CD4-positive, alpha-beta T cell treated with Interleukin-17A for 4 hours (primary cell): ENCODE results near the gene ZNF512.
"Not testable (repeated sequence)": the region's sequence is repeated elsewhere in the genome, so short reads cannot be mapped to it uniquely, and the experiment has no call there.

Experiments
- DNase-seq: peaks from one replicate; pipeline ENCODE4 v3.0.0-alpha.2; 2020; ENCODE audit warnings: mixed read lengths

Gene ZNF512

GRCh38 chr2:27584597-27584996 lies 1.8 kb downstream of the ZNF512 start:
- DNase-seq, result no peak

GRCh38 chr2:27587025-27587424 lies 4.2 kb downstream of the ZNF512 start:
- no peak for DNase-seq

- no peak for DNase-seq
Measured at GRCh38 chr2:27588308-27588707, 5.5 kb downstream of the ZNF512 start.

- no peak for DNase-seq
Measured at GRCh38 chr2:27591745-27592144, 8.9 kb downstream of the ZNF512 start.

- no peak for DNase-seq
Measured at GRCh38 chr2:27593240-27593639, 10.4 kb downstream of the ZNF512 start.

- DNase-seq, result not testable (repeated sequence)
Measured at GRCh38 chr2:27594020-27594703, 11.3 kb downstream of the ZNF512 start.

GRCh38 chr2:27595412-27595811 lies 12.6 kb downstream of the ZNF512 start:
- DNase-seq, result not testable (repeated sequence)

- DNase-seq, result no peak
Measured at GRCh38 chr2:27596627-27597026, 13.8 kb downstream of the ZNF512 start.

GRCh38 chr2:27606611-27607010 lies 23.8 kb downstream of the ZNF512 start:
- DNase-seq, result no peak

GRCh38 chr2:27613985-27614384 lies 31.1 kb downstream of the ZNF512 start:
- no peak for DNase-seq

- no peak for DNase-seq
Measured at GRCh38 chr2:27615316-27615715, 32.5 kb downstream of the ZNF512 start.

- DNase-seq, result no peak
Measured at GRCh38 chr2:27621524-27621923, 38.7 kb downstream of the ZNF512 start.

- DNase-seq, result no peak
Measured at GRCh38 chr2:27622921-27623384, 40.1 kb downstream of the ZNF512 start.

GRCh38 chr2:27624943-27625342 lies 42.1 kb downstream of the ZNF512 start:
- DNase-seq, result no peak

- DNase-seq, result not testable (repeated sequence)
Measured at GRCh38 chr2:27626323-27626722, 43.5 kb downstream of the ZNF512 start.

- not testable (repeated sequence) for DNase-seq
Measured at GRCh38 chr2:27626921-27627320, 44.1 kb downstream of the ZNF512 start.

GRCh38 chr2:27627963-27628766 lies 45.3 kb downstream of the ZNF512 start:
- peak; percentile 10 for DNase-seq

GRCh38 chr2:27628767-27629709 lies 46.2 kb downstream of the ZNF512 start, which contains the start of the genes CCDC121 and GPN1:
Gene CCDC121 (minus strand): TSS chr2:27629012. CDS start chr2:27627799, 1,213 bp downstream.
Gene GPN1 (plus strand): TSS chr2:27629050. CDS start chr2:27629059, 9 bp downstream.
- peak; percentile 96 for DNase-seq

GRCh38 chr2:27630257-27630656 lies 47.4 kb downstream of the ZNF512 start:
- not testable (repeated sequence) for DNase-seq

GRCh38 chr2:27634291-27634690 lies 51.4 kb downstream of the ZNF512 start:
- DNase-seq, result no peak

GRCh38 chr2:27636766-27637165 lies 53.9 kb downstream of the ZNF512 start:
- DNase-seq, result no peak

GRCh38 chr2:27638037-27638637 lies 55.3 kb downstream of the ZNF512 start:
- no peak for DNase-seq
